CD14-positive monocyte (primary cell): ENCODE data around the gene PPFIBP2. TPM values are rescaled to one million over a fixed set of nuclear protein-coding genes. Genes with fewer than 3 reads are reported as not detected.

Source experiments
- DNase-seq, 3 donors: peaks; one replicate each; pipeline ENCODE4 v3.0.0-alpha.2; 2011 to 2022
- H2AFZ ChIP-seq: 2 replicates; pipeline ENCODE4 v1.6.0; 2012; ENCODE audit warnings: mild to moderate bottlenecking, low read depth, low read length, inconsistent platforms; ENCODE audit not compliant: insufficient read depth, poor library complexity, severe bottlenecking
- H3K27ac ChIP-seq, 2 donors: 1 replicate in 1 of 2; 2 replicates in 1 of 2; pipeline ENCODE4 v1.5.1; 2012 to 2013; ENCODE audit warnings: low read length in 2 of 2, control low read depth in 1 of 2, inconsistent platforms in 1 of 2, low read depth in 1 of 2, mild to moderate bottlenecking in 1 of 2
- H3K27me3 ChIP-seq, 2 donors: one replicate each; pipeline versions ENCODE4 v1.6.0 to v1.6.1; 2011 to 2013; ENCODE audit warnings: low read length in 2 of 2; ENCODE audit not compliant: control insufficient read depth in 2 of 2, insufficient read depth in 2 of 2
- H3K36me3 ChIP-seq, 2 donors: replicated peaks in 1 of 2; 1 replicate in 1 of 2; 2 replicates in 1 of 2; pipeline versions ENCODE4 v1.5.1 to v1.6.1; 2012 to 2013; ENCODE audit warnings: low read length in 2 of 2, control low read depth in 1 of 2, inconsistent platforms in 1 of 2, mild to moderate bottlenecking in 1 of 2; ENCODE audit not compliant: insufficient read depth in 2 of 2, control insufficient read depth in 1 of 2
- H3K4me1 ChIP-seq, 2 donors: 1 replicate in 1 of 2; 2 replicates in 1 of 2; pipeline versions ENCODE4 v1.5.1 to v1.6.1; 2012 to 2013; ENCODE audit warnings: low read length in 2 of 2, control low read depth in 1 of 2, inconsistent platforms in 1 of 2, mild to moderate bottlenecking in 1 of 2, moderate library complexity in 1 of 2; ENCODE audit not compliant: insufficient read depth in 2 of 2, control insufficient read depth in 1 of 2
- H3K4me2 ChIP-seq: replicated peaks from 2 replicates; pipeline ENCODE3; 2012; ENCODE audit warnings: low read length, moderate library complexity, mild to moderate bottlenecking; ENCODE audit not compliant: poor library complexity, severe bottlenecking; ENCODE audit errors: extremely low read depth
- H3K4me3 ChIP-seq, 3 experiments: fragments of 200-600 bp in 1 of 3; sonication (generic) in 1 of 3; replicated peaks in 1 of 3; 1 replicate in 2 of 3; 2 replicates in 1 of 3; pipeline ENCODE4 v1.5.1; 2011 to 2013; ENCODE audit warnings: low read length in 3 of 3, mild to moderate bottlenecking in 3 of 3, control low read depth in 2 of 3, low read depth in 2 of 3, inconsistent platforms in 1 of 3, moderate library complexity in 1 of 3
- H3K79me2 ChIP-seq: 2 replicates; pipeline ENCODE4 v1.6.0; 2012; ENCODE audit warnings: mild to moderate bottlenecking, control low read depth, inconsistent platforms, low read length, moderate library complexity; ENCODE audit not compliant: insufficient read depth
- H3K9ac ChIP-seq: 2 replicates; pipeline ENCODE4 v1.6.0; 2017; ENCODE audit warnings: low read length, mild to moderate bottlenecking; ENCODE audit not compliant: insufficient read depth, poor library complexity, severe bottlenecking
- H3K9me3 ChIP-seq, 2 donors: replicated peaks in 1 of 2; 1 replicate in 1 of 2; 2 replicates in 1 of 2; pipeline versions ENCODE4 v1.5.1 to v1.6.1; 2012 to 2013; ENCODE audit warnings: low read length in 2 of 2, control low read depth in 1 of 2; ENCODE audit not compliant: control insufficient read depth in 1 of 2, insufficient read depth in 1 of 2
- H4K20me1 ChIP-seq: 2 replicates; pipeline ENCODE4 v1.6.0; 2012; ENCODE audit warnings: mild to moderate bottlenecking, low read length, control low read depth, moderate library complexity; ENCODE audit not compliant: insufficient read depth
- H3K27ac Mint-ChIP-seq, 7 donors: one replicate each; pipeline ENCODE4 v1.8.0; 2020; ENCODE audit warnings: mild to moderate bottlenecking in 7 of 7, mixed read lengths in 7 of 7, moderate library complexity in 6 of 7, inconsistent platforms in 2 of 7
- H3K27me3 Mint-ChIP-seq, 3 donors: one replicate each; pipeline ENCODE4 v1.8.0; 2021 to 2022; ENCODE audit warnings: low read depth in 3 of 3, mild to moderate bottlenecking in 3 of 3, mixed read lengths in 3 of 3, moderate library complexity in 3 of 3, inconsistent platforms in 1 of 3
- H3K36me3 Mint-ChIP-seq, 2 donors: one replicate each; pipeline ENCODE4 v1.8.0; 2020; ENCODE audit warnings: mixed read lengths in 2 of 2, inconsistent platforms in 1 of 2, mild to moderate bottlenecking in 1 of 2
- H3K4me1 Mint-ChIP-seq: one replicate; pipeline ENCODE4 v1.8.0; 2020; ENCODE audit warnings: mild to moderate bottlenecking, mixed read lengths
- H3K4me3 Mint-ChIP-seq, 2 donors: one replicate each; pipeline ENCODE4 v1.8.0; 2020; ENCODE audit warnings: mild to moderate bottlenecking in 2 of 2, mixed read lengths in 2 of 2, moderate library complexity in 1 of 2
- H3K9me3 Mint-ChIP-seq, 7 donors: one replicate each; pipeline ENCODE4 v1.8.0; 2020 to 2022; ENCODE audit warnings: mixed read lengths in 7 of 7, mild to moderate bottlenecking in 6 of 7, moderate library complexity in 6 of 7, inconsistent platforms in 2 of 7
- CTCF ChIP-seq: fragments of 200-600 bp; IDR thresholded peaks from one replicate; pipeline ENCODE4 v1.8.0; 2022; ENCODE audit warnings: antibody characterized with exemption, mild to moderate bottlenecking
- WGBS: methylation state at CpG from one replicate; pipeline ENCODE4 v1.1.5; 2013; ENCODE audit warnings: missing lambda C conversion rate; ENCODE audit not compliant: insufficient coverage; 5-methylcytosine and 5-hydroxymethylcytosine counted together
- intact Hi-C, 2 donors: fragments of 100-400 bp; cut with micrococcal nuclease; formaldehyde crosslinking; loops; one replicate each; pipeline versions ENCODE4 v1.15.0 to v1.15.1; 2023
- polyA plus RNA-seq, 3 donors: library from polyadenylated mRNA; depleted of rRNA in 1 of 3; unstranded in 2 of 3; stranded (reverse) in 1 of 3; fragments of 300-500 nt in 2 of 3; fragments of >200 nt in 1 of 3; fragmentation: Illumina TruSeq in 2 of 3; gene quantifications; 1 replicate in 2 of 3; 2 replicates in 1 of 3; pipeline ENCODE4 v1.2.3, GENCODE V29; 2012 to 2021

Gene PPFIBP2
- polyA plus RNA-seq, 3 donors: 5.9 to 41.6 (median 8.6) TPM

- peaks cover 29% of the 10 kb centered on the region for H3K79me2 ChIP-seq
- H3K36me3 ChIP-seq: peaks cover 15 to 29% of the 10 kb centered on the region in 2 donors
- no peak overlapping the region for H3K9ac ChIP-seq
- no peaks in the 10 kb centered on the region for H3K27me3 ChIP-seq
- H2AFZ ChIP-seq: no peak overlapping the region
- H3K4me3 ChIP-seq: no peak overlapping the region
- no peak for DNase-seq
- no peaks in the 10 kb centered on the region for H4K20me1 ChIP-seq
- H3K36me3 Mint-ChIP-seq: peaks cover 38 to 40% of the 10 kb centered on the region in 2 donors
- no peak overlapping the region for H3K4me2 ChIP-seq
- peaks cover 0 to 5% (median 0%) of the 10 kb centered on the region in 3 donors for H3K27me3 Mint-ChIP-seq
- no peak for TF ChIP-seq CTCF
- H3K4me3 Mint-ChIP-seq: no peak overlapping the region
- no peak overlapping the region for H3K27ac ChIP-seq
- H3K27ac Mint-ChIP-seq: no peak overlapping the region
- 88% methylated on average over 3 of the region's 5 CpGs for WGBS
- intact Hi-C loops: loop anchor here in 1 of 2 donors (10.0 kb wide), 2 partner anchors 82 to 388 kb away; partner anchors contain the start of genes EIF3F and PPFIBP2
- peaks cover 44 to 76% of the 10 kb centered on the region in 2 donors for H3K4me1 ChIP-seq
- H3K4me1 Mint-ChIP-seq: peaks cover 64% of the 10 kb centered on the region
- peaks cover 0 to 2% (median 0%) of the 10 kb centered on the region in 7 donors for H3K9me3 Mint-ChIP-seq
- H3K9me3 ChIP-seq: no peaks in the 10 kb centered on the region
Observed at GRCh38 chr11:7596975-7597391, 83.2 kb downstream of the PPFIBP2 start.

- Mint-ChIP-seq H3K4me3 (no peak overlapping the region), H3K4me1 (peaks cover 57% of the 10 kb centered on the region), H3K9me3 (peaks cover 0 to 2% (median 0%) of the 10 kb centered on the region in 7 donors), H3K27me3 (peaks cover 0 to 5% (median 0%) of the 10 kb centered on the region in 3 donors), H3K36me3 (peaks cover 38 to 46% of the 10 kb centered on the region in 2 donors), H3K27ac (no peak overlapping the region)
- no peak for TF ChIP-seq CTCF
- H3K79me2 ChIP-seq: peaks cover 29% of the 10 kb centered on the region
- intact Hi-C loops: loop anchor here in 1 of 2 donors (10.0 kb wide), 2 partner anchors 83 to 387 kb away; partner anchors contain the start of genes EIF3F and PPFIBP2
- no peaks in the 10 kb centered on the region for H3K27me3 ChIP-seq
- peaks cover 18 to 36% of the 10 kb centered on the region in 2 donors for H3K36me3 ChIP-seq
- no peak overlapping the region for H2AFZ ChIP-seq
- no peak overlapping the region for H3K4me2 ChIP-seq
- no peak overlapping the region for H3K4me3 ChIP-seq
- H3K27ac ChIP-seq: no peak overlapping the region
- H4K20me1 ChIP-seq: no peaks in the 10 kb centered on the region
- no peak overlapping the region for H3K9ac ChIP-seq
- WGBS: 83% methylated on average over 8 of the region's 8 CpGs
- H3K9me3 ChIP-seq: no peaks in the 10 kb centered on the region
- H3K4me1 ChIP-seq: peaks cover 38 to 70% of the 10 kb centered on the region in 2 donors
- DNase-seq: no peak
Observed at GRCh38 chr11:7597620-7598019, 83.8 kb downstream of the PPFIBP2 start.
